Neural progenitor cell (in vitro differentiated cells): Measurements from ENCODE around the gene FBXW8. TPM values are rescaled to one million over a fixed set of nuclear protein-coding genes. Genes with fewer than 3 reads are reported as not detected.

Experiments
- DNase-seq: peaks from one replicate; pipeline ENCODE4 v3.0.0-alpha.2; 2016; ENCODE audit warnings: low spot score
- H2AFZ ChIP-seq: fragments of 200-600 bp; sonication (generic); replicated peaks from 2 replicates; pipeline ENCODE4 v1.6.1; 2016; ENCODE audit warnings: antibody characterized with exemption
- H3F3A ChIP-seq: fragments of 200-600 bp; sonication (generic); 2 replicates; pipeline ENCODE4 v1.6.1; 2016; ENCODE audit warnings: antibody characterized with exemption, low read depth
- H3K27ac ChIP-seq: fragments of 200-600 bp; sonication (generic); 2 replicates; pipeline ENCODE4 v1.5.1; 2016; ENCODE audit warnings: mild to moderate bottlenecking
- H3K27me3 ChIP-seq: fragments of 200-600 bp; sonication (generic); 2 replicates; pipeline ENCODE4 v1.6.1; 2016; ENCODE audit warnings: mild to moderate bottlenecking, moderate library complexity
- H3K36me3 ChIP-seq: fragments of 200-600 bp; sonication (generic); 2 replicates; pipeline ENCODE4 v1.5.1; 2016
- H3K4me1 ChIP-seq: fragments of 200-600 bp; sonication (generic); 2 replicates; pipeline ENCODE4 v1.6.1; 2016; ENCODE audit warnings: mixed run types
- H3K4me2 ChIP-seq: fragments of 200-600 bp; sonication (generic); 2 replicates; pipeline ENCODE4 v1.6.1; 2016
- H3K4me3 ChIP-seq: fragments of 200-600 bp; sonication (generic); 2 replicates; pipeline ENCODE4 v1.5.1; 2016
- H3K79me2 ChIP-seq: fragments of 200-600 bp; sonication (generic); 2 replicates; pipeline ENCODE4 v1.6.1; 2016; ENCODE audit warnings: low read depth
- H3K9ac ChIP-seq: fragments of 200-600 bp; sonication (generic); 2 replicates; pipeline ENCODE4 v1.6.1; 2016
- H3K9me3 ChIP-seq: fragments of 200-600 bp; sonication (generic); 2 replicates; pipeline ENCODE4 v1.5.1; 2016; ENCODE audit warnings: low read depth
- H4K20me1 ChIP-seq: fragments of 200-600 bp; sonication (generic); 2 replicates; pipeline ENCODE4 v1.6.1; 2016; ENCODE audit warnings: low read depth
- H3K27ac Mint-ChIP-seq: 3 replicates; pipeline ENCODE4 v1.8.0; 2021; ENCODE audit warnings: mixed read lengths
- H3K27me3 Mint-ChIP-seq: 2 replicates; pipeline ENCODE4 v1.8.0; 2022; ENCODE audit warnings: low read depth, mild to moderate bottlenecking, inconsistent platforms, moderate library complexity, mixed read lengths; ENCODE audit not compliant: insufficient read depth
- H3K36me3 Mint-ChIP-seq: 3 replicates; pipeline ENCODE4 v1.8.0; 2021; ENCODE audit warnings: mixed read lengths
- H3K4me1 Mint-ChIP-seq: 3 replicates; pipeline ENCODE4 v1.8.0; 2021; ENCODE audit warnings: mixed read lengths
- H3K4me3 Mint-ChIP-seq: 3 replicates; pipeline ENCODE4 v1.8.0; 2021; ENCODE audit warnings: mild to moderate bottlenecking, moderate library complexity, mixed read lengths
- H3K9me3 Mint-ChIP-seq: 3 replicates; pipeline ENCODE4 v1.8.0; 2020; ENCODE audit warnings: mixed read lengths
- CTCF ChIP-seq: fragments of 200-600 bp; sonication (generic); IDR thresholded peaks from 2 replicates; pipeline ENCODE4 v1.5.1; 2017; ENCODE audit warnings: antibody characterized with exemption, mild to moderate bottlenecking
- EZH2 ChIP-seq: fragments of 200-600 bp; sonication (generic); IDR thresholded peaks from 2 replicates; pipeline ENCODE4 v1.6.1; 2017; ENCODE audit warnings: antibody characterized with exemption, mild to moderate bottlenecking, moderate library complexity
- EZH2phosphoT487 ChIP-seq: fragments of 200-600 bp; sonication (generic); IDR thresholded peaks from 2 replicates; pipeline ENCODE4 v1.6.1; 2017; ENCODE audit warnings: antibody characterized with exemption
- total RNA-seq: library from RNA; depleted of rRNA; stranded (reverse); fragments of >200 nt; gene quantifications from 2 replicates; pipeline ENCODE4 v1.2.3, GENCODE V29; 2015; ENCODE audit warnings: low replicate concordance

FBXW8 gene
- total RNA-seq, 1 donor from 2014 or later: 20.7 TPM

- H3K27ac ChIP-seq: no peak overlapping the region
- H3K9ac ChIP-seq: no peak overlapping the region
- TF ChIP-seq CTCF: no peak
- TF ChIP-seq EZH2phosphoT487: no peak
- no peak for TF ChIP-seq EZH2
- no peaks in the 10 kb centered on the region for H4K20me1 ChIP-seq
- Mint-ChIP-seq H3K4me3 (no peak overlapping the region), H3K9me3 (no peaks in the 10 kb centered on the region), H3K27me3 (peaks cover 24% of the 10 kb centered on the region), H3K36me3 (no peaks in the 10 kb centered on the region), H3K27ac (peak overlapping the region; percentile 46), H3K4me1 (peaks cover 50% of the 10 kb centered on the region)
- no peak overlapping the region for H2AFZ ChIP-seq
- peaks cover 2% of the 10 kb centered on the region for H3F3A ChIP-seq
- no peak overlapping the region for H3K4me3 ChIP-seq
- H3K4me2 ChIP-seq: no peak overlapping the region
- no peak for DNase-seq
- H3K27me3 ChIP-seq: no peaks in the 10 kb centered on the region
- H3K9me3 ChIP-seq: no peaks in the 10 kb centered on the region
- no peaks in the 10 kb centered on the region for H3K79me2 ChIP-seq
- H3K4me1 ChIP-seq: peaks cover 10% of the 10 kb centered on the region
- H3K36me3 ChIP-seq: no peaks in the 10 kb centered on the region
These were observed 147.8 kb downstream of the FBXW8 start for GRCh38 chr12:117058442-117059072.

GRCh38 chr12:117059156-117059555 lies 148.4 kb downstream of the FBXW8 start:
- no peak overlapping the region for H3K9ac ChIP-seq
- H3K4me3 ChIP-seq: no peak overlapping the region
- H3K4me1 ChIP-seq: peaks cover 10% of the 10 kb centered on the region
- H4K20me1 ChIP-seq: no peaks in the 10 kb centered on the region
- H2AFZ ChIP-seq: no peak overlapping the region
- H3K27me3 ChIP-seq: no peaks in the 10 kb centered on the region
- no peaks in the 10 kb centered on the region for H3K9me3 ChIP-seq
- Mint-ChIP-seq H3K36me3 (no peaks in the 10 kb centered on the region), H3K9me3 (no peaks in the 10 kb centered on the region), H3K4me1 (peaks cover 49% of the 10 kb centered on the region), H3K27me3 (peaks cover 18% of the 10 kb centered on the region), H3K4me3 (no peak overlapping the region), H3K27ac (peak overlapping the region; percentile 46)
- H3K79me2 ChIP-seq: no peaks in the 10 kb centered on the region
- H3K27ac ChIP-seq: no peak overlapping the region
- TF ChIP-seq CTCF (no peak), EZH2phosphoT487 (no peak), EZH2 (no peak)
- DNase-seq: no peak
- H3K36me3 ChIP-seq: no peaks in the 10 kb centered on the region
- no peak overlapping the region for H3K4me2 ChIP-seq
- no peaks in the 10 kb centered on the region for H3F3A ChIP-seq

GRCh38 chr12:117060246-117060928 lies 149.6 kb downstream of the FBXW8 start:
- H3K27me3 ChIP-seq: no peaks in the 10 kb centered on the region
- H3K36me3 Mint-ChIP-seq: no peaks in the 10 kb centered on the region
- no peak overlapping the region for H3K27ac ChIP-seq
- no peaks in the 10 kb centered on the region for H3K9me3 ChIP-seq
- H3K27ac Mint-ChIP-seq: peak overlapping the region; percentile 76
- H3K4me3 Mint-ChIP-seq: peak overlapping the region; percentile 37
- TF ChIP-seq EZH2 (no peak), CTCF (no peak), EZH2phosphoT487 (no peak)
- peaks cover 56% of the 10 kb centered on the region for H3K4me1 Mint-ChIP-seq
- peaks cover 13% of the 10 kb centered on the region for H3K27me3 Mint-ChIP-seq
- peaks cover 10% of the 10 kb centered on the region for H3K4me1 ChIP-seq
- H3K4me2 ChIP-seq: peak overlapping the region; percentile 5
- no peaks in the 10 kb centered on the region for H3K9me3 Mint-ChIP-seq
- H2AFZ ChIP-seq: no peak overlapping the region
- H3K79me2 ChIP-seq: no peaks in the 10 kb centered on the region
- no peak overlapping the region for H3K9ac ChIP-seq
- no peaks in the 10 kb centered on the region for H3F3A ChIP-seq
- H3K36me3 ChIP-seq: no peaks in the 10 kb centered on the region
- DNase-seq: peak; percentile 47
- no peak overlapping the region for H3K4me3 ChIP-seq
- H4K20me1 ChIP-seq: no peaks in the 10 kb centered on the region
